Stimulated activated CD4-positive, alpha-beta T cell treated with anti-CD3 and anti-CD28 coated beads, Interleukin-15, amount 100 ng/mL, for 48 hours (primary cell): ENCODE measurements around the gene OR52E2.

Source experiments
- DNase-seq, 2 donors: peaks; one replicate each; pipeline ENCODE4 v3.0.0-alpha.2; 2020; ENCODE audit warnings: low read depth in 2 of 2

OR52E2 gene

DNA sequence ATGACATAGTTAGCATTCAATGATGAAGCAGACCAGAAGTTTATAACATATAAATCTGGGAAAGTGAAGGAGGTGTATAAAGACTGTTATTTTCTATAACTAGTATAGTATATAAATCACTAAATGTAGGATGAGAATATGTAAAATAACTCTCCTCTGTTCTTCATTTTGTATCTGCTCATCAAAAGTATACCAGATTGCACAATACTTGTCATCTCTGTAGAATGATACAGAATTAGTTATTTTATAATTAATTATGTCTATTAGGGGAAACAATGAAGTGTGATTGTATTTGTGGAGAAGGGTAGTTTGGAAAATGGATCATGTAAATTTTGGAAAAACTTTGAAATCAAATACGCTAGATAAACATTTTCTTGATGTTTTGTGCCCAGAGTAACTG, 46.4 kb downstream of the OR52E2 start:
- DNase-seq = no peak

GRCh38 chr11:5011254-5011653, 48.2 kb downstream of the OR52E2 start:
- DNase-seq = no peak
